NCI-H2171 (cell line): ENCODE measurements around the gene FUT8.

ENCODE experiments used
- DNase-seq: peaks from one replicate; lab custom pipeline; 2025; lab: John Stamatoyannopoulos, UW

FUT8 gene

DNA sequence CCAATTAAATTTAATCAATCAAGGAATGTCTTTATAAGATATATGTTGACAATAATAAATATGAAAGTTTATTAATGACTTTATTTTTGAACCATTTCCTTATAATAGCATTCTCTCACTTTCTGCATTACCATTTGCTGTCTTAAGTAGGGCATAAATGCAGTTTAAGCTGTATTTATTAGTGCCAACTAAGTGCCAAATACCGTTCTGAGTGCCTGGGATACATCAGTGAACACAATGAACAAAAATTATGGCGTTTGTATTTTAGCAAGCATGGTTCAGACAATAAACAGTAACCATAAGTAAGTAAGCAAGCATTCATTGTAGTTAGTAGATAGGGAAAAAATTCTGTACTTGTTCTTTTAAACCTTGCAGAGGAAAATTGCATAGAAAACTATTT is 145.8 kb downstream of the FUT8 start:
- DNase-seq: no peak

DNA sequence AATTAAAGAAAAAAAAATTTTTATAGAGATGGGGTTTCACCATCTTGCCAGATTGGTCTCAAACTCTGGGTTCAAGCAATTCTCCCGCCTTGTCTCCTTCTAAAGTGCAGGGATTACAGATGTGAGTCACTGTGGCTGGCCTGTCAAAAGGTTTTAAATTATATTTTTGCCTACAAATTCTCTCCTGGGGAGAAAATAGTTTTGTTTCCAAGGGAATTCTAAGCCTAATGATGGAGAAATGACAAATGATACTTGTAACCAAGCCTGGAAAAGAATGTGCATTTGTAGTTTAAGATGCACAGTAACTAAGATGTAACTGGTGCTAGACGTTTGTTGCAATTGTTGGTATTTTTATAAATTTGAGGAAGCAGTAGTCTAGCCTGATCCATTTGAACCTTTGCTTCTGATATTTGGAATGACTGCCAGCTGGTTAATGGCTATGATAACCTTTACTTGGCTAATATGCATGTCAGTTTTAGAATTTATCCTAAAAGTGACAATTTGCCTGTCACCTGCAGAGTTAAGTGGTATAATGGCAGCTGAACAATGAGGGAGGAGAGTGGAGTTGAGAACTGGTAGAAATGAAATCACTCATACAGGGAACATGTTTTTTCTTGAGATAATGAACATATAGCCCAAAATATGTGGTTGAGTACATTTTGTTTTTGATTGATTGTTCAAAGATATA is 148.0 kb downstream of the FUT8 start:
- no peak for DNase-seq

GRCh38 chr14:65564370-65564769 is 151.8 kb downstream of the FUT8 start:
- DNase-seq: no peak

- DNase-seq: no peak
Observed at GRCh38 chr14:65565948-65566347, 153.4 kb downstream of the FUT8 start.

DNA sequence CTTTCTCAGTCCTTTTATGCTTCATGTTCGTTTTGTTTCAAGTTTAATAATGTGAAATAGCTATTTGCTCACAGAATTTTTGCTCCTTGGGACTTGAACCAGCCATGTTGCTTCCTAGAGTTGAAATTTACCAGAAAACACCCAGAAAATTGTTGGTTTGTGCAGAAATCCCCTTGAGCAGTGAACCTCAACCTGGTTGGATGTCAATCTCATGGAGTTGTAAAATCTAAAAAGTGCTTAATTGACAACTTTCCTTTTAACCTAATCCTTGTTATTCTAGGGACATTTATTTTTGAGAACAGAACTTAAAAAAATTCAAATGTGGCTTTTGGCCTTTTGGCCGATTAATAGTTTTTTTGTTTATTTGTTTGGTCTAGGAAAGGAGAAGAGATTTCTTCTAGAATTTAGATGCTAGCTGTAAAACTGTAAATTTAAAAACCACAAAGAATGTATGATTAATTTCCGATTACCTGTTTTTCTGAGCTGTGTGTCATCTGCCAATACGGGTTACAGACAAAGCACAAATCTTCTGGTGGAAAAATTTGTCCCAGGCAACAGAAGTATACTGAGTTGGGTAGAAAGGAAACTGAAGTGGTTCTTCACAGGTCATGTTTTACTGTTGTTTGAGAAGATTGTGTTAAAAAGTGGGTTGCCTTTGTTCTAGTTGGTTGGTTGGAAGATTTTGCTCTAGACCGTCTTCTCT is 154.4 kb downstream of the FUT8 start:
- no peak for DNase-seq

GRCh38 chr14:65574611-65575010 is 162.1 kb downstream of the FUT8 start:
- DNase-seq: no peak

DNA sequence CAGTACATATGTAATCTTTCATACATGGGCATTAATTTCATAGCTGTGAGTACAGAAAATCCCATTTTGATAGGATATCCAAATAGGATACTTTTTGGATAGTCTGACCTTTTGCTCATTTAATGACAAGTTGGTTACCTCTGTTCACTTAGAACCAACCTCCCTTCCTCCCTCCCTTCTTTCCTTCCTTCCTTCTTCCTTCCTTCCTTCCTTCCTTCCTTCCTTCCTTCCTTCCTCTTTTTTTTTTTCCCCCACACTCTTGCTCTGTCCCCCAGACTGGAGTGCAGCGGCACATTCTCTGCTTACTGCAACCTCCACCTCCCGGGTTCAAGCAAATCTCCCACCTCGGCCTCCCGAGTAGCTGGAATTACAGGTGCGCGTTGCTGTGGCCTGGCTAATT is 162.9 kb downstream of the FUT8 start:
- no peak for DNase-seq

GRCh38 chr14:65580973-65581372 is 168.4 kb downstream of the FUT8 start:
- no peak for DNase-seq

- DNase-seq: no peak
Observed at GRCh38 chr14:65581378-65581777, 168.8 kb downstream of the FUT8 start.

DNA sequence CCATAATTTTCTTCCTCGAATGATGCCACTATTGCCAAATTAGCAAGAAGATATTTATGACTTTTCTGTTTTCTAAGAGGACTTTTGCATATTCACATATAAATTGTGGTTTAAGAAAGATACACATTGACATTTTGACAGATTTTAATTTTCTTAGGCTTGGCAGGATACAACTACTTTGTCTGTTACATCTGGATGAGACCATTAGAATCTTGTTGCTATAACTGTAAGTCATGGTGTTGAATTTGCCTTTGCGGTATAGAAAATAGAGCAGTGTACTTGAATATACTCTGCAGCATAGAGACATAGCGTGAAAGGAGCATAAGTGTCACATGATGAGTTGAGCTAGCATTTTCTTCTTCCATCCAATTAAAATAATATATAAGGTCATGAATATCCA is 169.3 kb downstream of the FUT8 start:
- DNase-seq: no peak

DNA sequence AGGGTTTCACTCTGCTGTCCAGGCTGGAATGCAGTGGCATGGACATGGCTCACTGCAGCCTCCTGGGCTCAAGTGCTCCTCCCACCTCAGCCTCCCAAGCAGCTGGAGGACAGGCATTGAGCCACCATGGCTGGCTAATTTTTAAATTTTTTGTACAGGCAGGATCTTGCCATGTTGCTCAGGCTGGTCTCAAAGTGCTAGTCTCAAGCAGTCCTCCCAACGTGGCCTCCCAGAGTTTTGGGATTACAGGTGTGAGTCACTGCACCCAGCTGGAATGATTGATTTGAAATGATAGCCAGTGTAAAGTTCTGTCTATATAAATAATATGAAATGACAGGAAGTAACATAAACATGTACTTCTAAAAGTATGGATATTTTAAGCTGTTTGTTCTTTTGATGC is 172.7 kb downstream of the FUT8 start:
- DNase-seq: no peak

DNA sequence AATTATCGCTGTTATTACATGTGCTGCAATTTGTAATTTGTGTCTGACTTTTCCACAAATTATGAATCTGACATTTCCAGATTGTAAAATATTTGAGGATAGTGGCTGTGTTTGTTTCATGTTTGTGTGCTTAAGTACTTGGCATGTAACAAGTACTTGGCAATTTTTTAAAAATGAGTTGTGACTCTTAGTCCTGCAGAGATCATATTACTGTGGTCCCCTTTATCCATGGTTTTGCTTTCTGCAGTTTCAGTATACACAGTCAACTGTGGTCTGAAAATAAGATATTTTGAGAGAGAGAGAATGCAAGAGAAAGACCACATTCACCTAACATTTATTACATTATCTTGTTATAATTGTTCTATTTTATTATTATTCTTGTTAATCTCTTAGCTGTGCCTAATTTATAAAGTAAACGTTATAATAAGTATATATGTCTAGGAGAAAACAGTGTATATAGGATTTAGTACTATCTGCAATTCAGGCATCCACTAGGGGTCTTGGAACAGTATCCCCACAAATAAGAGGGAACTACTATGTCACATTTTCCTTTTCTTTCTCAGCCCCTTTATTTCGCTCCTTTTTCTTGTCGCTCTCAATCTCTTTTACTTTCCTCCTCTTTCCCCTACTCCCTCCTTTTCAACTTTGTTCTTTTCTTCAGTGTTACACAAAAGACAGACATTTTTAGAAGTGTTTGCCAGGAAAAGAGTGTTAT is 176.1 kb downstream of the FUT8 start:
- DNase-seq: no peak

GRCh38 chr14:65594153-65594881 is 181.8 kb downstream of the FUT8 start:
- DNase-seq: no peak

- DNase-seq: no peak
Observed at GRCh38 chr14:65594882-65595237, 182.3 kb downstream of the FUT8 start.

- no peak for DNase-seq
Observed at GRCh38 chr14:65599375-65599774, 186.8 kb downstream of the FUT8 start.

DNA sequence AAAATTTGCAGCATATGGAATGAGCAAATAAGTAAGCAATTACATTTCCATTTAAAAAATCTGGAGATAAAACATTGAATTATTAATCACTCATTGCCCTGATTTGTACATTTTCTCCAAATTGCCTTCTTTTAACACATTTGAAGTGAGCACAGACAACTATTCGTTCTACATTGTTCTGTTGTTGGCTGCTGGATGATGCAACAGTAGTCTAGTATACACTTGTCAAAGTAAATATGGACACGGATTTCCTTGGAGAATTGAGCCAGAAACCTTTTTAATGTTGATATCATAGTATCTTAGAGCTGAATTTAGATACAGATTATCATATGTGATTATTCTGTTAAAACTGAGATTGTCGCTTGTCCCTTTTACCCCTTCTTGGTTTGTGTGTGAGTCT is 188.2 kb downstream of the FUT8 start:
- DNase-seq: no peak

DNA sequence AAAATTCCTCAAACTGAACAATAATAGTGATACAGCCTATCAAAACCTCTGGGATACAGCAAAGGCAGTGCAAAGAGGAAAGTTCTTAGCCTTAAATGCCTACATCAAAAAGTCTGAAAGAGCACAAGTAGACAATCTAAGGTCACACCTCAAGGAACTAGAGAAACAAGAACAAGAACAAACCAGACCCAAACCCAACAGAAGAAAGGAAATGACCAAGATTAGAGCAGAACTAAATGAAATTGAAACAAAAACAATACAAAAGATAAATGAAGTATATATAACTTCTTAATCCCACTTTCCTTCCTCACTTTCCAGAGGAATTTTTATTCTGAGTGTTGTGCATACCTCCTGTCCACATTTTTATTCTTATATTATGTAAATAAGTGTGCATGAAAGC is 192.0 kb downstream of the FUT8 start:
- no peak for DNase-seq

DNA sequence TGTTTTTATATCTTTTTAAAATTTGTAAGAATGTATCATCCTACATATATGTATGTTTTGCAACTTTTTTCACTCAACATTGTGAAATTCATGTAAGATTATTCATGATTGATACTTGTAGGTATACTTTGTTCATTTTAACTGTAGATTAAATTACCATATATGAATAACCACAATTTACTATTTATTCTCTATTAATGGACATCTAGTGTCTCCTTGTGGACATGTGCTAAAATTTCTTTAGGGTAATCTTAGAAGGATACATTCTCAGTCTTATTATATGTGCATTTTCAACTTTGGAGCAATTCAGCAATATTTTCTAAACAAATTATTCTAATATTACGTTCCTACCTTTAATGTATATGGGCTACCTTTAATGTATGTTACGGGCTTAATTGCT is 192.4 kb downstream of the FUT8 start:
- no peak for DNase-seq

DNA sequence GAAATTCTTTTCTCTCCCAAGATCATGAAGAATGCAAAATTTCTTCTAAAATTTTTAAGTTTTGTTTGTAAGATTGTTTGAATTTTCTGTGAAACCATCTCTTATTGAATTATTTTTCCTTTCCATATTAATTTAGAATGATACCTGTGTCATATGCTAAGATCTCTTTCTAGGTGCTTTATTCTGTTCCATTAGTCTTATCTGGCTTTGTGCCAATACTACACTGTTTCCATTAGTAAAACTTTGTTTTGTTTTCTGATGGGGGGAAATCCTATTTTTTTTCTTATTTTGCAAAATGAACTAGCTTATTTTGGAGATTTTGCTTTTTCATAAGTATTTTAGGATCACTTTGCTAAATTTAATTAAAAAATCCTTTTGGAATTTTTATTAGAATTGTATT is 193.9 kb downstream of the FUT8 start:
- DNase-seq: peak; percentile 6

DNA sequence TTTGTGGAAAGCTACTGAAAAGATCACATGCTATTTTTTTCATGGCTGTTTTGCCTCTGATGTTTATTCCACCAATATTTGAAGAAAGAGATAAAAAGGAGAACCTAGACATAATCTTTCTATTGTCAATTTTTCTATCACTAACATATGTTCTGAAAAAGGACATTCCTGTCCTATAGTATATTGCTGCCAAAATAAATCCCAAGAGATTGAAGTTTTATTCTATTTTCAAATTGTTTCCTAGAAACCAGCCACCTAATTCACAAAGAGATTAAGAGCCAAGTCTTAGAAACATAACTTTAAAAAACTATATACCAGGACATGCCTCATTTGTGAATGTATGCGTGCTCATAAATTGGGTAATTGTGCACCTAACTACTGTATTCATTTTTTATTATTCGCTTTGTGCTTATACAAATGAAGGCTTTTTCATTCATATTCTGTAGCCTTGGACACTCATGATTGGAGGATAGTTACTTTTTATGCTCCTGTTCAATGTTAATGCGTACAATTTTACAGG is 200.7 kb downstream of the FUT8 start:
- DNase-seq: no peak

GRCh38 chr14:65618996-65619395 is 206.5 kb downstream of the FUT8 start:
- DNase-seq: no peak

DNA sequence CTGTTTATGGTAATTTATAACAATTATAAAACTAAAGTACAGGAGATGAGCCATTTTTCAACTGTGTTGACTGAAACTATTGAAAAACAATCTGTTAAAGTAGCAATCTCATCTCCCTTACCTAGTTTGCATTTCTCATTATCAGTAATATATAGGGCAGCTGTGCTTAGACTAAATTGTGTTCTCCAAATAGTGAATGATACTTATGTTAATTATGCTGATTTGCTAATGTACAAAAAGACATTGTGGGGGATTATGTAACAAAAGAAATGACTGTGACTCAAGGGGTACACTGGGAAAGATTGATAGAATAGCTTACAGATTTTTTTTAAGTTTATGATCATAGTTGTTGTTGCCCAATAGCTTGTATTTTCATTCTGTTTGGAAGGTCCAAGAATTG is 207.7 kb downstream of the FUT8 start:
- no peak for DNase-seq

- no peak for DNase-seq
Observed at GRCh38 chr14:65622703-65623102, 210.2 kb downstream of the FUT8 start.
